Epithelial cell of umbilical artery (primary cell): ENCODE results near the gene KLRC3. TPM values are rescaled to one million over a fixed set of nuclear protein-coding genes. Genes with fewer than 3 reads are reported as not detected.

Experiments used
- total RNA-seq: library from RNA; depleted of rRNA; stranded (reverse); fragments of >200 nt; gene quantifications from 2 replicates; pipeline ENCODE4 v1.2.3, GENCODE V29; 2014

Gene KLRC3
- not detected in 2 replicates for total RNA-seq

DNA sequence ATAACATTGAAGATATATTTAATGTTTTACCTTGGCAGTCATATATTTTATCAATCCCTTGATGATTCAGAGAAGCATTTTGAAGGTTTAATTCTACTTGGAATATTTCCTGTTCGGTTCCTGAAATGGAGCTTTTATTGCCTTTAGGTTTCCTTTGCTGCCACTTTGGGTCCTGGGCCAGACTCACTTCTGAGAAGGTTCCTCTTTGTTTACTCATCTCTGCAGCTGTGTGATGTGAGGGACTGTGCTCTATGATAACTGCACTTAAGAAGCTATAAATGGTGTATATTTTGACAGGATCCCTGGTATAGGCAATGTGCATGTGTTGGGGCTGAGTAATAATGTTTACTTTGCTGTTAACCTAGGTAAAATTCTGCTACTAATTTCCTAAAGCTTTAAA, at the start of gene KLRC3:
Gene KLRC3, minus strand, starts transcription at position 262 of the 400 bp plus-strand sequence. Its CDS starts 45 bp downstream, at position 217.

DNA sequence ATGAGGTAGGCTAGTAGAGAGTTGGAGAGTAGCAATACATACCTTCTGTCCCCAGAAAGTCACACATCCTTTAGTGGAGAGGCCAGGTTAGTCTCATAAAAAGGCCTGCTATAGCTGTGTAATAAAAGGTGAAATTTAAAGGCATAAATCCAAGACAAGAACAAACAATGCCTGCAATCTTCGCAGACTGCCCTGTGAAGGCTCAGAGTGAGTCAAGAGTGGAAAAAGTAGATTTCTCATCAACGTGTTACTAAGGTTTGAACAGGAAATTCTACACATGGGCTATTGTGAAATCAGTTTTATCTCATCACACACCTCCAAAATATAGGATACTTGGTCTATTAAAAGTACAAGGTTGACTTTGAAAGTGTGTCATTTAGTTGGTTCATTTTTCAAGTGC, 32.8 kb upstream of the KLRC3 start, which contains the start of gene KLRC1:
Gene KLRC1, minus strand, starts transcription at position 222 of the 400 bp plus-strand sequence. CDS start 2,221 bp downstream, outside the sequence.

DNA sequence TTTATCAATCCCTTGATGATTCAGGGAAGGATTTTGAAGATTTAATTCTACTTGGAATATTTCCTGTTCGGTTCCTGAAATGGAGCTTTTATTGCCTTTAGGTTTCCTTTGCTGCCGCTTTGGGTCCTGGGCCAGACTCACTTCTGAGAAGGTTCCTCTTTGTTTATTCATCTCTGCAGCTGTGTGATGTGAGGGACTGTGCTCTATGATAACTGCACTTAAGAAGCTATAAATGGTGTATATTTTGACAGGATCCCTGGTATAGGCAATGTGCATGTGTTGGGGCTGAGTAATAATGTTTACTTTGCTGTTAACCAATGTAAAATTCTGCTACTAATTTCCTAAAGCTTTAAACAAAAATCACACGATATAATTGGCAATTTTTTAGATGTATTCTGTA, 15.4 kb upstream of the KLRC3 start, which contains the start of gene KLRC2:
Gene KLRC2, minus strand, starts transcription at position 195 of the 400 bp plus-strand sequence. Its CDS starts 24 bp downstream, at position 171.

DNA sequence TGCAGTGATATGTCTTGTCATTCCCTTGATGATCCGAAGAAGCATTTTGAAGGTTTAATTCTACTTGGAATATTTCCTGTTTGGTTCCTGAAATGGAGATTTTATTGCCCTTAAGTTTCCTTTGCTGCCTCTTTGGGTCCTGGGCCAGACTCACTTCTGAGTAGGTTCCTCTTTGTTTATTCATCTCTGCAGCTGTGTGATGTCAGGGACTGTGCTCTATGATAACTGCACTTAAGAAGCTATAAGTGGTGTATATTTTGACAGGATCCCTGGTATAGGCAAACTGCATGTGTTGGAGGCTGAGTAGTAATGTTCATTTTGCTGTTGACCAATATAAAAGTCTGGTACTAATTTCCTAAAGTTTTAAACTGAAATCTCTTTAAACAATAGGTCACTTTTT, 11.0 kb downstream of the KLRC3 start, which contains the start of gene KLRC4:
Gene KLRC4, minus strand, starts transcription at position 366 of the 400 bp plus-strand sequence. Its CDS starts 182 bp downstream, at position 184.

DNA sequence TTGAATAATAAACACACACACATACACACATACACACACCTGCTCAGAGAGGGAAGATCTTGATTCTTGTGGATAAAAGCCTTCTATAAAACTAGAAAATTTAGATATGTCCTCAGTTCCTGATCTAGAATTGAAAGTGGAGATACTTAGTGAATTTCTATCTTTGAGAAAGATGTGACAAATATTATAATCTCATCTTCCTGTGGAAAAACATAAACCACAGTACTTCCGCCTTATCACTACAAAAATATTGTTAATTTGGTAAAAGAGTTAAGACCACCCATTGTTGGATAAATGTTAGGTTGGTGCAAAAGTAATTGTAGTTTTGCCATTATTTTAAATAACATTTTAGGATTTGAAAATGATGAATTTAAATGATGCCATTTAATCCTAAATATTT, 30.5 kb downstream of the KLRC3 start, which contains the start of gene KLRK1:
Gene KLRK1, minus strand, starts transcription at position 138 of the 400 bp plus-strand sequence. CDS start 1,231 bp downstream, outside the sequence.

Other genes with a start within 250 kb of the KLRC3 start
- gene OLR1, start 248.5 kb downstream of the KLRC3 start, total RNA-seq = not detected in 2 replicates
- gene TMEM52B, start 241.6 kb downstream of the KLRC3 start, total RNA-seq = not detected in 2 replicates
- gene GABARAPL1, start 207.7 kb downstream of the KLRC3 start, total RNA-seq = 38.8 and 46.4 TPM in 2 replicates
- gene KLRD1, start 112.7 kb downstream of the KLRC3 start, total RNA-seq = under 0.01 and 0.30 TPM in 2 replicates
- not detected in 2 replicates for gene KLRK1, start 30.6 kb downstream of the KLRC3 start, total RNA-seq
- not detected in 2 replicates for gene KLRC4, start 10.8 kb downstream of the KLRC3 start, total RNA-seq
- not detected in 2 replicates for gene KLRC2, start 15.4 kb upstream of the KLRC3 start, total RNA-seq
- not detected in 2 replicates for gene KLRC1, start 32.8 kb upstream of the KLRC3 start, total RNA-seq
- gene EIF2S3B, start 85.3 kb upstream of the KLRC3 start, total RNA-seq = 1.3 and 1.5 TPM in 2 replicates
- 16.2 and 21.4 TPM in 2 replicates for gene MAGOHB, start 193.0 kb upstream of the KLRC3 start, total RNA-seq